Measurements from ENCODE around the gene TAF6.

The TAF6 gene

DNA sequence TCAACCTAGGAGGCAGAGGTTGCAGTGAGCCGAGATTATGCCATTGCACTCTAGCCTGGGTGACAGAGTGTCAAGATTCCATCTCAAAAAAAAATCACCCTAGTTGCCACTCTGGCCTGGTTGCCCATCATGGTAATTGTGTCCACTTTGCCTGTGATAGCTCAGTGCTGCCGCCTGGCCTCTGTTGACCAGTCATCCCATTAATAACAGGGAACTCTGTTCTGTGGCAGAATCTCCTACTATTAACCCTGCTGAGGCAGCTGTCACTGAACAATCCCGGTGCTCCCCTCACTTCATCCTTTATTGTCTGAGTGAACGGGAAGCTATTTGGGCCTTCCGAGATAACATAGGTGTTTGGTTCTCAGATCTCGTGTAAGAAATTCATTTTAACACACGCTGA, 52.2 kb downstream of the TAF6 start:
- peaks cover 0 to 10% (median 0%) of the 10 kb centered on the region in 11 experiments; a peak in 4 of 22 replicates for H3K27me3 ChIP-seq
- no peak for TF ChIP-seq Cebpa-rat (IDR thresholded peaks at IDR 0.05)
- H3K9me3 ChIP-seq (replicated peaks in 1 of 11): peaks cover 28 to 35% (median 31%) of the 10 kb centered on the region in 11 experiments
- H3K9ac ChIP-seq: no peak overlapping the region
- H3K4me3 ChIP-seq: no peak overlapping the region
- H3K4me2 ChIP-seq: no peak overlapping the region
- H3K36me3 ChIP-seq: peaks cover 81 to 100% (median 97%) of the 10 kb centered on the region in 11 experiments
- H3K27ac ChIP-seq: no peak overlapping the region
- peaks cover 0 to 15% (median 5%) of the 10 kb centered on the region in 10 experiments; a peak in 9 of 20 replicates for H3K4me1 ChIP-seq
- H4K20me1 ChIP-seq: peaks cover 0 to 25% (median 7%) of the 10 kb centered on the region in 11 experiments; a peak in 10 of 22 replicates

DNA sequence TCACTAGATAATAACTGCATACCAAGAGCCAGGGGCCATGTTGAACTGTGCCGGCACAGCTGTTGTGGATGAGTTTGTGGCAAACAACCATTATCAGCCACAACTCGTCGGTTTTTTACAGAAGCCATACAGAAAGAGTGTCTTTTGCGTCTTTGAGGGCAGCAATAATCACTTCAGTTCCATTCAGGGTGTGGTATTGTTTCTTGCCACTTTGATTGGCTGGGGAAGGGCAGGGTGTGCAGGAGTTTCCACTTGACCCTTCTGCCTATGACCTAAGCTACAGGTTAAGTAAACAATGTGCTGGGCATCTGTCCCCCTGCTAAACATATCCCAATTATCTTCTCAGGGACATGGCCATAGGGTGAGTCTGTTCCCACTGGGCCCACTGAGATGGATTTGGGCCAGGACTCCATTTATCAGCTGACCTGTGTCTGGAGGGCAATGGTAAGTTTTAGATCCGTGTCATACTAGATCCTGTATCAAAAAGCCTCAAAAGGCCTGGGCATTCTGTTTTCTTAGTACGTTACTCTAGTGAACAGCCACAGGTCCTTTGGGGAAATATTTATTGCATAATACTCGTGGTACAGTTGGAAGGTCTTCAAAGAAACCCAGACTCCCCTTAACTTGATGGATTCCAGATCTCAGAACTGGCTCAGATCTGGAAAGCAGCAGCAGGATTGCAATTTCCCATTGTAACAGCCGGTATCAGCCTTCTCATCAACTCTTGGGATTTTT, 53.5 kb downstream of the TAF6 start:
- peak in 6 of 11 experiments; percentile 6 to 84 (median 53); a peak in 8 of 22 replicates for TF ChIP-seq Cebpa-rat (IDR thresholded peaks at IDR 0.05)
- H3K4me1 ChIP-seq: peaks cover 0 to 15% (median 5%) of the 10 kb centered on the region in 10 experiments; a peak in 9 of 20 replicates
- H3K27ac ChIP-seq: peak overlapping the region in 4 of 11 experiments; percentile 10 to 34 (median 22); a peak in 3 of 22 replicates

DNA sequence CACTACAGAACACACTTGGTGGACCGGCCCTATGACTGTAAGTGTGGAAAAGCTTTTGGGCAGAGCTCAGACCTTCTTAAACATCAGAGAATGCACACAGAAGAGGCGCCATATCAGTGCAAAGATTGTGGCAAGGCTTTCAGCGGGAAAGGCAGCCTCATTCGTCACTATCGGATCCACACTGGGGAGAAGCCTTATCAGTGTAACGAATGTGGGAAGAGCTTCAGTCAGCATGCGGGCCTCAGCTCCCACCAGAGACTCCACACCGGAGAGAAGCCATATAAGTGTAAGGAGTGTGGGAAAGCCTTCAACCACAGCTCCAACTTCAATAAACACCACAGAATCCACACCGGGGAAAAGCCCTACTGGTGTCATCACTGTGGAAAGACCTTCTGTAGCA, 55.0 kb downstream of the TAF6 start:
- Histone ChIP-seq H3K27ac (no peak overlapping the region), H3K27me3 (no peaks in the 10 kb centered on the region), H3K9me3 (replicated peaks in 1 of 11) (peaks cover under 1 to 7% (median 3%) of the 10 kb centered on the region in 11 experiments; a peak in 17 of 22 replicates), H3K4me2 (no peak overlapping the region), H3K4me3 (no peak overlapping the region), H3K4me1 (peaks cover 0 to 15% (median 8%) of the 10 kb centered on the region in 10 experiments; a peak in 13 of 20 replicates), H3K36me3 (peaks cover 74 to 100% (median 93%) of the 10 kb centered on the region in 11 experiments), H3K9ac (no peak overlapping the region), H4K20me1 (peaks cover 0 to 25% (median 7%) of the 10 kb centered on the region in 11 experiments; a peak in 10 of 22 replicates)
- TF ChIP-seq Cebpa-rat (IDR thresholded peaks at IDR 0.05): no peak

More for the DNA sequence above, 53.5 kb downstream of the TAF6 start:
- Histone ChIP-seq H3K4me2 (peak overlapping the region in 7 of 11 experiments; percentile 3 to 36 (median 19); a peak in 8 of 22 replicates), H3K9ac (no peak overlapping the region), H3K9me3 (replicated peaks in 1 of 11) (peaks cover 15 to 22% (median 17%) of the 10 kb centered on the region in 11 experiments), H3K27me3 (no peaks in the 10 kb centered on the region), H3K36me3 (peaks cover 81 to 100% (median 96%) of the 10 kb centered on the region in 11 experiments), H3K4me3 (no peak overlapping the region), H4K20me1 (peaks cover 0 to 25% (median 7%) of the 10 kb centered on the region in 11 experiments; a peak in 10 of 22 replicates)

DNA sequence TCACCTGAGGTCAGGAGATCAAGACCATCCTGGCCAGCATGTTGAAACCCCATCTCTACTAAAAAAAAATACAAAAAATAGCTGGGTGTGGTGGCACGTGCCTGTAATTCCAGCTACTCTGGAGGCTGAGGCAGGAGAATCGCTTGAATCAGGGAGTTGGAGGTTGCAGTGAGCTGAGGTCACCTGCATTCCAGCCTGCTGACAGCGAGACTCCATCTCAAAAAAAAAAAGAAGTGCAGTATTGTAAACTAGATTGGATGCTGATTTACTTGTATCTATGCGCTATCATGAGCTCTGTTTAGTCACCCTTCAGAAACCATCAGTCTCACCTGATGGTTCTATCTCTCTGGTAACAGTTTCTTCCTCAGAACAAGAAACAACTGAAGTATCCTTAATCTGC, 55.8 kb downstream of the TAF6 start:
- H3K36me3 ChIP-seq: peaks cover 71 to 100% (median 93%) of the 10 kb centered on the region in 11 experiments
- no peaks in the 10 kb centered on the region for H3K27me3 ChIP-seq
- H4K20me1 ChIP-seq: peaks cover 0 to 25% (median 7%) of the 10 kb centered on the region in 11 experiments; a peak in 10 of 22 replicates
- no peaks in the 10 kb centered on the region; a peak in 1 of 22 replicates for H3K9me3 ChIP-seq (replicated peaks in 1 of 11)
- no peak overlapping the region for H3K4me3 ChIP-seq
- peaks cover 0 to 17% (median 11%) of the 10 kb centered on the region in 10 experiments; a peak in 13 of 20 replicates for H3K4me1 ChIP-seq
- no peak overlapping the region; a peak in 2 of 22 replicates for H3K9ac ChIP-seq
- no peak overlapping the region for H3K27ac ChIP-seq
- H3K4me2 ChIP-seq: no peak overlapping the region
- no peak for TF ChIP-seq Cebpa-rat (IDR thresholded peaks at IDR 0.05)

DNA sequence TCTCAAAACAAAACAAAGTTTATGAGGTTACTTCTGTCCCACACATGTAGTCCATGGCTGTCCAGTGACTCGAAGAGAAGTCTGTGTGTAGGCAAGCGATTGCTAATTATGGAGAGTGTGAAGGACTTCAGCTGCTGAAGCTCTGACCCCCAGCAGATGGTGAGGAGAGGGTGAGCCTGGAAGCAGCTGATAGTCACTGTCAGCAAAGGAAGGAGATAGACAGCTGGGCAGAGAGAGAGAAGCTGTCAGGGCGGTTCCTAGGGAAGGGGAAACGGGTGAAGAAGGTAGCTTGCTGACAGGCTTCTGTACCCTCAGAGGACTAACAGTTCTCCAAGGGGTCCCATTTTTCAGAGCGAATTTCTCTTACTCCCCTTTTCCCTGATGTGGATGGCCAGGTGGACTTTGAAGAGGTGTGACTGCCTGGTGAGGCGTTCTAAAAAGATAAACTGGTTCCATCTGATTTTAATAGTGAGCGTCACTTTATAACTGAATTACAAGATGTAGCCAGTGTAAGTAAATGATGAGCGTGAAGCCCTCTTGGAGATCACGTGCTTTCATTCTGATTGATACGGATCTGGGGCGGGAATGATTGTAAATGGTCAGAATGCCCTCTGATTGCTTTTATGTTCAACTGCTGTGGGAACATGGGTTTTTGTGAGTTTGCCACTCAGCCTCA, 57.5 kb downstream of the TAF6 start:
- Histone ChIP-seq H3K9me3 (replicated peaks in 1 of 11) (no peaks in the 10 kb centered on the region), H3K9ac (no peak overlapping the region), H3K4me1 (peaks cover 0 to 20% (median 10%) of the 10 kb centered on the region in 10 experiments; a peak in 13 of 20 replicates), H3K4me3 (no peak overlapping the region), H3K4me2 (no peak overlapping the region), H3K36me3 (peaks cover 83 to 100% (median 93%) of the 10 kb centered on the region in 11 experiments), H4K20me1 (peaks cover 0 to 18% (median 7%) of the 10 kb centered on the region in 11 experiments; a peak in 8 of 22 replicates), H3K27ac (no peak overlapping the region), H3K27me3 (no peaks in the 10 kb centered on the region)
- no peak for TF ChIP-seq Cebpa-rat (IDR thresholded peaks at IDR 0.05)

DNA sequence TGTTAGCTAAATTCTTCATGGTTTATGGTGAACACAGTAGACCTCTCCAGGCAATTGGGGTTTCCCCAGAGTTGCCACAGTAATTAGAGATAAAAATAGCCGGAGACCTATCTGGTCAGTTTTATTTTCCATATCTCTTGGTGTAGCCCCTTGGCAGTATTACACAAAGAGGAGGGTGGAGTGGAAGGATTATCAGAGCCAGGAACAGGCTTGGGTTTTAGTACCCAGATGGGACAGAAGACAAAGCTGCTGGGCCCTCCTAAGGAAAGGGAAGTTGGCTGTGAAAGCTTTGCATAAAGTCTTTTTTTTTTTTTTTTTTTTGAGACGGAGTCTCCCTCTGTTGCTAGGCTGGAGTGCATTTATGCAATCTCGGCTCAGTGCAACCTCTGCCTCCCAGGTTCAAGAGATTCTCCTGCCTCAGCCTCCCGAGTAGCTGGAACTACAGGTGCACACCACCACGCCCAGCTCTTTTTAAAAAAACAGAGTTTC, 59.9 kb downstream of the TAF6 start:
- Histone ChIP-seq H4K20me1 (peaks cover 0 to 7% (median 0%) of the 10 kb centered on the region in 11 experiments; a peak in 4 of 22 replicates), H3K9me3 (replicated peaks in 1 of 11) (no peaks in the 10 kb centered on the region), H3K4me3 (no peak overlapping the region), H3K4me1 (peaks cover 0 to 20% (median 0%) of the 10 kb centered on the region in 10 experiments; a peak in 5 of 20 replicates), H3K9ac (no peak overlapping the region; a peak in 1 of 22 replicates), H3K27ac (no peak overlapping the region), H3K36me3 (peaks cover 67 to 83% (median 73%) of the 10 kb centered on the region in 11 experiments), H3K4me2 (peak overlapping the region in 2 of 11 experiments; percentile 39 to 52; a peak in 4 of 22 replicates), H3K27me3 (no peaks in the 10 kb centered on the region)
- TF ChIP-seq Cebpa-rat (IDR thresholded peaks at IDR 0.05): no peak
